Spleen (tissue), 7 donors: ENCODE results near the gene TRIM14.

Source experiments
- CTCF ChIP-seq, 11 experiments: fragments of 200-600 bp in 7 of 11; fragments of 450-650 bp in 4 of 11; sonication (generic) in 4 of 11; IDR thresholded peaks in 8 of 11; conservative IDR thresholded peaks in 3 of 11; 1 replicate in 7 of 11; 2 replicates in 4 of 11; pipeline versions ENCODE4 v1.4.0 to v1.8.0; 2016 to 2021; ENCODE audit warnings: antibody characterized with exemption in 11 of 11, inconsistent platforms in 4 of 11, mild to moderate bottlenecking in 1 of 11
- POLR2A ChIP-seq, 3 donors: fragments of 450-650 bp; IDR thresholded peaks; one replicate each; pipeline ENCODE4 v1.5.1; 2017; ENCODE audit warnings: antibody characterized with exemption in 3 of 3, mild to moderate bottlenecking in 1 of 3
- donor health status: DM: no; HTN: no; CAD: no; lungs with moderate emphysema.
- donor health status: DM: no; HTN: no; CAD: no.
- donor health status: DM: no; HTN: no; CAD: no.

DNA sequence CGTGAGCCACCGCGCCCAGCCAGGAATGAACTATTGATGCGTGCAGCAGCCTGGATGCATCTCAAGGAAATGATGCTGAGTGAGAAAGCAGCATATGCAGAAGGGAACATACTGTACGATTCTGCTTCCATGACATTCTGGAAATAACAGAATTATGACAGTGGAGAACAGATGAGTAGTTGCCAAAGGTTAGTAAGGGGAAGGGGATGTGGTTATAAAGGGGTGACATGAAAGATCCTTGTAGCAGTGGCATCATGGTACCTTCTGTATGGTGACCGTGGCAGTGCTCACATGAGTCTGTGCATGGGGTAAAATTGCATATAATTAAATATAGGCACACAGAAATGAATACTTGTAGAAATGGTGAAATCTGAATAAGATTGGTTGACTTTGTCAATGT is 49.5 kb downstream of the TRIM14 start:
- TF ChIP-seq POLR2A (IDR thresholded peaks at IDR 0.05) (no peak), CTCF (IDR thresholded peaks at IDR 0.05 in 8 of 11, conservative IDR thresholded peaks at IDR 0.05 in 3 of 11) (no peak)
